ENCODE measurements around the gene ARSH.
"Not testable (repeated sequence)": the region's sequence is repeated elsewhere in the genome, so short reads cannot be mapped to it uniquely, and the experiment has no call there.

The ARSH gene

DNA sequence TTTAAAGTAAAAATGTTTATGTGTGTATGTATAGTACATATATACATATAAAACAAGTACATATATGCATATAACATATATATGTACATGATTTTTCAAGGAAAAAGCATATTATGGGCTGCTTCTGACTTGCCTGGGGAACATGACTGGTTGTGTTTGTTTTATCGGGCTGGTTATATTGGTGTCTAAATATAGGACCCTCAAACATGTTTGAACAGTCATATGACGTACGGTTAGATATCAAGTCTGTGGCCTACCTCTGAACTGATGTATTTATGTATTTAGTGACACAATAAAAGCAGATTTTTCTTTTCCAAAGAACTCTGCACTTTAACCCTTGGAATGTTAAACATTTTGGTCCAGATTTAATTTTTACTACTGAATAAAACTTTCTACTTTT, 39.3 kb upstream of the ARSH start:
- CTCF ChIA-PET, result no interaction called here
- no peak for DNase-seq (ENCODE audit: extremely low spot score)
- POLR2A ChIA-PET, result no interaction called here
- no peak for TF ChIP-seq BHLHE40 (IDR thresholded peaks at IDR 0.05; ENCODE audit: borderline replicate concordance)
- no peak for TF ChIP-seq TARDBP (IDR thresholded peaks at IDR 0.05)
- TF ChIP-seq FOXM1 (IDR thresholded peaks at IDR 0.05; ENCODE audit: borderline replicate concordance), result no peak
- no peak for TF ChIP-seq LEF1 (IDR thresholded peaks at IDR 0.05; ENCODE audit: borderline replicate concordance)
- no peak for TF ChIP-seq CTBP1 (IDR thresholded peaks at IDR 0.05; ENCODE audit: borderline replicate concordance)
- no peak for TF ChIP-seq SUZ12 (IDR thresholded peaks at IDR 0.05)
- TF ChIP-seq NFRKB (IDR thresholded peaks at IDR 0.05), result no peak
- TF ChIP-seq ELF4 (IDR thresholded peaks at IDR 0.05), result no peak
- TF ChIP-seq, protein P1, sequence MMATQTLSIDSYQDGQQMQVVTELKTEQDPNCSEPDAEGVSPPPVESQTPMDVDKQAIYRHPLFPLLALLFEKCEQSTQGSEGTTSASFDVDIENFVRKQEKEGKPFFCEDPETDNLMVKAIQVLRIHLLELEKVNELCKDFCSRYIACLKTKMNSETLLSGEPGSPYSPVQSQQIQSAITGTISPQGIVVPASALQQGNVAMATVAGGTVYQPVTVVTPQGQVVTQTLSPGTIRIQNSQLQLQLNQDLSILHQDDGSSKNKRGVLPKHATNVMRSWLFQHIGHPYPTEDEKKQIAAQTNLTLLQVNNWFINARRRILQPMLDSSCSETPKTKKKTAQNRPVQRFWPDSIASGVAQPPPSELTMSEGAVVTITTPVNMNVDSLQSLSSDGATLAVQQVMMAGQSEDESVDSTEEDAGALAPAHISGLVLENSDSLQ (IDR thresholded peaks at IDR 0.05), result no peak
- no peak for TF ChIP-seq SP1 (IDR thresholded peaks at IDR 0.05)
- no peak for TF ChIP-seq HDGF (IDR thresholded peaks at IDR 0.05; ENCODE audit: borderline replicate concordance)
- no peak for TF ChIP-seq L3MBTL2 (conservative IDR thresholded peaks at IDR 0.05)
- no peak for TF ChIP-seq FOXA1 (IDR thresholded peaks at IDR 0.05)
- no peak for TF ChIP-seq ARNT (IDR thresholded peaks at IDR 0.05)
- no peak for TF ChIP-seq FOXK2 (IDR thresholded peaks at IDR 0.05)

DNA sequence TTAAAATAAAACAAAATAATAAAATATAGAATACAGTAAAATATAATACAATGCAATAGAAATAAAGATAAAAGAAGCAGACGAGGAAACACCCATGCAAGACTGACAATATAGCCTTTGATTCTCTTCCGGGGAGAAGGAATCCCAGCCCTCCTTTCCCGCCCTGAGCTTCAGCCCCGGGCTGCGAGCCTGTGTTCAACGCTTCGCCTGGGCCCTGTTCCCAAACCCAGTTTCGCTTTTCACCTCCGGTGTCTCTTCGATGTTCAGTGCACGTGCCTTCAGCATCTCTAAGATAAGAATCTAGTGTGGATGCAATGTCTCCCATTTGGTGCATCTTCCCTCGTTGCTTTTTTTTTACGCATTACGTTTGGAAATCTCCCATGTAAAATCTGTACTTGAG, 38.8 kb upstream of the ARSH start:
- ChIA-PET CTCF (no interaction called here), POLR2A (no interaction called here)
- DNase-seq (ENCODE audit: extremely low spot score), result no peak
- TF ChIP-seq NFRKB (IDR thresholded peaks at IDR 0.05), result no peak
- TF ChIP-seq TARDBP (IDR thresholded peaks at IDR 0.05), result no peak
- TF ChIP-seq FOXA1 (IDR thresholded peaks at IDR 0.05), result no peak
- TF ChIP-seq, protein P1 (IDR thresholded peaks at IDR 0.05), result no peak
- TF ChIP-seq ARNT (IDR thresholded peaks at IDR 0.05), result no peak
- no peak for TF ChIP-seq HDGF (IDR thresholded peaks at IDR 0.05; ENCODE audit: borderline replicate concordance)
- no peak for TF ChIP-seq SUZ12 (IDR thresholded peaks at IDR 0.05)
- TF ChIP-seq LEF1 (IDR thresholded peaks at IDR 0.05; ENCODE audit: borderline replicate concordance), result no peak
- TF ChIP-seq L3MBTL2 (conservative IDR thresholded peaks at IDR 0.05), result no peak
- TF ChIP-seq SP1 (IDR thresholded peaks at IDR 0.05), result no peak
- no peak for TF ChIP-seq FOXM1 (IDR thresholded peaks at IDR 0.05; ENCODE audit: borderline replicate concordance)
- no peak for TF ChIP-seq FOXK2 (IDR thresholded peaks at IDR 0.05)
- TF ChIP-seq ELF4 (IDR thresholded peaks at IDR 0.05), result no peak

DNA sequence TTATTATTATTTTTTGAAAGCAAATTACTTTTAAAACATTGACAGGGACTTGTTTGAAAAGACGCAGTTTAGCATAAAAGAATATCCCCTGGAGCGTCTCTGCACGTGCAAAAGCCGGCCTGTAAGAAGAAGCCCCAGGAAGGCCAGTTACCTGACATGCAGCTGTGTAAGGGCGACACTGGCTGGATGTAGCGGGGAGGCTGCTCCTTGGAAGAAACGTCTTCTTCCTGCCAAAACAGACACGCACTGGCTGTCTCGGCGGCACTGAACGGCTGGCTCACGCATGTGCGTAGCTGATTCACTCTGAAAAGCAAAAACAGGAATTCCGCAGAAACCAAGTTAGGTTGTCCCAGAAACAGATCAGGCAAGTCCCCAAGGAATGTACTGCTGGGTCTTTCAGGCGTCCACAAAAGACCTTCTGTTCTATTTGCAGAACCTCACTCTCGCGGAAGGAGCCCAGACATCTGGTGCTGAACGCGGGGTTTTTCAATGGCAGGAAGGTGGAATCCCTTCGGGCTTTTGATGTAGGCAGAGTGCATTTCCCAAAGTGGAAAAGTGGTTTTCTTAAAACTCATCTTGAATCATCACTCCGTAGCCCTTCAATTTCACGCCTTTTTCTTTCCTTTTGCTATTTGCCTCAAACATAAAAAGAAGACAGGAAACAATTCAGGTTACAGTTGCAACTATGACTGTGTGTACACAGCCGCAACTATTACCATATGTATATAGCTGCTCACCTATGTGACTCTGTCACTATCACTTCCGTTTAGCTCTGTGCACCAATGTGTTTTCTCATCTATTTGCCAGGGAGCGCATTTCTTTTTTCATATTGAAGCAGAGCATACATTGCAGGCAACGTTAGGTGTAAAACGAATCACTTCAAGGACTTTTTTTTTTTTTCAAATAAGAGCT, 38.1 kb upstream of the ARSH start:
- CTCF ChIA-PET, result no interaction called here

DNA sequence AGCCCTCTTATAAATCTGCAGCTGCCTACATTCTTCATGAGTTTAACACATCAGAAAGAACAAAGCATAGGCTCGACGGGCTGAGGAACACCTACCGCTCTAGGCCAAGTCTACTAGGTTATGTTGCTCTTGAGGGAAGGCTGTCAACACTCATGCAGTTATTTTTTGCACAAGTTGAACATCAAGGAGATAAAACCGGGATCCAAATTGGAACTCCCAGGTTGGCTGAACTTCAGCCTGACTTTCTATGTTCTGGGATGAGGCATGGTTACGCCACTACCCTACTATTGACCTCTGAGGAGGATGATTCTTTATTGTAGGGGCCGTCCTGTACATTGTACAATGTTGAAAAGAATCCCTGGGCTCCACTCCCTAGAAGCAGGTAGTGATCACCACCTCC, 37.3 kb upstream of the ARSH start:
- DNase-seq (ENCODE audit: extremely low spot score), result no peak
- ChIA-PET POLR2A (no interaction called here), CTCF (interaction anchor here (0.7 kb wide), 1 partner anchor 102 kb away, joined by 6 read pairs; no protein-coding TSS in a partner anchor)
- no peak for TF ChIP-seq LEF1 (IDR thresholded peaks at IDR 0.05; ENCODE audit: borderline replicate concordance)
- TF ChIP-seq, protein P1 (IDR thresholded peaks at IDR 0.05), result no peak
- TF ChIP-seq SUZ12 (IDR thresholded peaks at IDR 0.05), result no peak
- TF ChIP-seq NFRKB (IDR thresholded peaks at IDR 0.05), result no peak
- no peak for TF ChIP-seq FOXK2 (IDR thresholded peaks at IDR 0.05)
- TF ChIP-seq ZNF384 (IDR thresholded peaks at IDR 0.05), result no peak
- no peak for TF ChIP-seq L3MBTL2 (conservative IDR thresholded peaks at IDR 0.05)
- TF ChIP-seq HDGF (IDR thresholded peaks at IDR 0.05; ENCODE audit: borderline replicate concordance), result no peak
- TF ChIP-seq CTBP1 (IDR thresholded peaks at IDR 0.05; ENCODE audit: borderline replicate concordance), result no peak
- TF ChIP-seq FOXA1 (IDR thresholded peaks at IDR 0.05), result no peak
- TF ChIP-seq BHLHE40 (IDR thresholded peaks at IDR 0.05; ENCODE audit: borderline replicate concordance), result no peak
- TF ChIP-seq ARNT (IDR thresholded peaks at IDR 0.05), result no peak
- no peak for TF ChIP-seq ELF4 (IDR thresholded peaks at IDR 0.05)
- TF ChIP-seq FOXM1 (IDR thresholded peaks at IDR 0.05; ENCODE audit: borderline replicate concordance), result no peak
- TF ChIP-seq SP1 (IDR thresholded peaks at IDR 0.05), result no peak

More for the DNA sequence above, 38.1 kb upstream of the ARSH start:
- TF ChIP-seq TARDBP (IDR thresholded peaks at IDR 0.05) (no peak), FOXM1 (IDR thresholded peaks at IDR 0.05; ENCODE audit: borderline replicate concordance) (no peak)
- DNase-seq (ENCODE audit: extremely low spot score), result no peak
- POLR2A ChIA-PET, result no interaction called here

DNA sequence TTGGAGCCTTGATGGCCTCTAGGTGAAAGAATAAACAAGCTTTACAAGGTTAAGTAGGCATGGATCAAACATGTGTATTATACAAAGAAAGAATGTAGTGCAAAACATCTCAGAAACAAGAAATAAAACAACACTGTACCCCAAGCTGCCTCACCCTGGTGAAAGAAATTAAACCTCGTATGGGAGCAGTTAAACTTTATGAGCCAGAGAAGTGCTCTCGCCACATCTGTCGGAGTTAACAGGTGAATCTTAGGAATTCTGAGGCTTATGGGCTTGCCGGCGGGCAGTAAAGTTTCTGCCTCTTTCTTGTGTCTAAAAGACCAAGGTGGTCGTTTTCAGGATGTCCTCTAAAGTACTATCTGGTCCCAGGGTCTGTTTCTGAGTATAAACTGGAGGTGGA, 34.0 kb upstream of the ARSH start:
- no peak for DNase-seq (ENCODE audit: extremely low spot score)
- TF ChIP-seq ARNT (IDR thresholded peaks at IDR 0.05) (no peak), ELF4 (IDR thresholded peaks at IDR 0.05) (no peak), CTBP1 (IDR thresholded peaks at IDR 0.05; ENCODE audit: borderline replicate concordance) (no peak), HDGF (IDR thresholded peaks at IDR 0.05; ENCODE audit: borderline replicate concordance) (no peak)
- POLR2A ChIA-PET, result no interaction called here
- CTCF ChIA-PET, result no interaction called here

DNA sequence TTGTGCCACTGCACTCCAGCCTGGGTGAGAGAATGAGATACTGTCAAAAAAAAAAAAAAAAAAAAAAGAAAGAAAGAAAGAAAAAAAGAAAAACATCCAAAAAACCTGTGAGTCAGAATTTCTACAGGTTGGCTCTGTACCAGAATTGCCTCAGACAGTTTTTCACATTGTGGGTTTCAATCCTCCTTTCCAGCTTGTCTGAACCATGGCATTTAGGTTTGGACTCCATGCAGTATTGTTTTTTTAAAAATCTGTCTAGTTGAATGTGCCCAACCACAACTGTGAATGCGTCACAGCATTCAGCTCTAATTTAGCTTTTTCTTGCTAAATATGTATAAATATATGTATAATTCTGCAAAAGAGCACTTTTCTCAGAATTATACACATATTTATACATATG, 31.4 kb upstream of the ARSH start:
- no peak for TF ChIP-seq ZNF384 (IDR thresholded peaks at IDR 0.05)
- TF ChIP-seq FOXM1 (IDR thresholded peaks at IDR 0.05; ENCODE audit: borderline replicate concordance), result no peak
- TF ChIP-seq L3MBTL2 (conservative IDR thresholded peaks at IDR 0.05), result no peak
- TF ChIP-seq CTBP1 (IDR thresholded peaks at IDR 0.05; ENCODE audit: borderline replicate concordance), result no peak
- TF ChIP-seq ELF4 (IDR thresholded peaks at IDR 0.05), result no peak
- TF ChIP-seq ARNT (IDR thresholded peaks at IDR 0.05), result no peak
- TF ChIP-seq BHLHE40 (IDR thresholded peaks at IDR 0.05; ENCODE audit: borderline replicate concordance), result no peak
- TF ChIP-seq FOXA1 (IDR thresholded peaks at IDR 0.05), result no peak
- TF ChIP-seq TARDBP (IDR thresholded peaks at IDR 0.05), result no peak
- no peak for TF ChIP-seq FOXK2 (IDR thresholded peaks at IDR 0.05)
- no peak for DNase-seq (ENCODE audit: extremely low spot score)
- ChIA-PET CTCF (no interaction called here), POLR2A (no interaction called here)

DNA sequence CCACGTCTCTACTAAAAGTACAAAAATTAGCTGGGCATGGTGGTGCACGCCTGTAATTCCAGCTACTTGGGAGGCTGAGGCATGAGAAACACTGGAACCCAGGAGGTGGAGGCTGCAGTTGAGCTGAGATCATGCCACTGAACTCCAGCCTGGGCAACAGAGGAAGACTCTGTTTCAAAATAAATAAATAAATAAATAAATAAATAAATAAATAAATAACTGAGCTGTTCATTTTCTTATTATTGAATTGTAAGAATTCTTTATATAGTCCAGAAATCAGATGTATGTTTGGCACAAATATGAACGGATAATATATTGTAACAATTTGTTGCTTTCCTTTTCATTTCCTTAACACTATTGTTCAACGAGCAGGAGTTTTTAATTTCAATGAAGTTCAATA, 27.7 kb upstream of the ARSH start:
- POLR2A ChIA-PET; CTCF ChIA-PET; DNase-seq (ENCODE audit: extremely low spot score): not testable (repeated sequence)
